Body of pancreas (tissue), 4 donors: ENCODE measurements around the gene B3GAT1.

Experiments used
- POLR2A ChIP-seq, 3 donors: fragments of 450-650 bp; IDR thresholded peaks; one replicate each; pipeline ENCODE4 v1.6.1; 2016; ENCODE audit warnings: antibody characterized with exemption in 3 of 3, mild to moderate bottlenecking in 2 of 3
- TF ChIP-seq, protein P1 (sequence below), 7 experiments: fragments of 450-650 bp in 4 of 7; fragments of 200-600 bp in 3 of 7; sonication (generic) in 3 of 7; IDR thresholded peaks; one replicate each; pipeline ENCODE4 v1.5.1; 2016 to 2019; ENCODE audit warnings: antibody characterized with exemption in 7 of 7

DNA sequence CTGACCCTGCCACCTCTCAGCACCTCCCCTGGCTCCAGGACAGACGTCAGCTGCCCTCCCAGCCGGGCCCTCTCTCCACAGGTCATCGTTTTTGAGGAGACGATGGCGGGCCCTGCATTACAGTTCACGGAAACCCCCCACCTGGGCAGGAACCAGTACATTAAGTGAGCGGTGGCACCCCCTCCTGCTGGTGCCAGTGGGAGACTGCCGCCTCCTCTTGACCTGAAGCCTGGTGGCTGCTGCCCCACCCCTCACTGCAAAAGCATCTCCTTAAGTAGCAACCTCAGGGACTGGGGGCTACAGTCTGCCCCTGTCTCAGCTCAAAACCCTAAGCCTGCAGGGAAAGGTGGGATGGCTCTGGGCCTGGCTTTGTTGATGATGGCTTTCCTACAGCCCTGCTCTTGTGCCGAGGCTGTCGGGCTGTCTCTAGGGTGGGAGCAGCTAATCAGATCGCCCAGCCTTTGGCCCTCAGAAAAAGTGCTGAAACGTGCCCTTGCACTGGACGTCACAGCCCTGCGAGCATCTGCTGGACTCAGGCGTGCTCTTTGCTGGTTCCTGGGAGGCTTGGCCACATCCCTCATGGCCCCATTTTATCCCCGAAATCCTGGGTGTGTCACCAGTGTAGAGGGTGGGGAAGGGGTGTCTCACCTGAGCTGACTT, 37.0 kb downstream of the B3GAT1 start:
- TF ChIP-seq, protein P1, sequence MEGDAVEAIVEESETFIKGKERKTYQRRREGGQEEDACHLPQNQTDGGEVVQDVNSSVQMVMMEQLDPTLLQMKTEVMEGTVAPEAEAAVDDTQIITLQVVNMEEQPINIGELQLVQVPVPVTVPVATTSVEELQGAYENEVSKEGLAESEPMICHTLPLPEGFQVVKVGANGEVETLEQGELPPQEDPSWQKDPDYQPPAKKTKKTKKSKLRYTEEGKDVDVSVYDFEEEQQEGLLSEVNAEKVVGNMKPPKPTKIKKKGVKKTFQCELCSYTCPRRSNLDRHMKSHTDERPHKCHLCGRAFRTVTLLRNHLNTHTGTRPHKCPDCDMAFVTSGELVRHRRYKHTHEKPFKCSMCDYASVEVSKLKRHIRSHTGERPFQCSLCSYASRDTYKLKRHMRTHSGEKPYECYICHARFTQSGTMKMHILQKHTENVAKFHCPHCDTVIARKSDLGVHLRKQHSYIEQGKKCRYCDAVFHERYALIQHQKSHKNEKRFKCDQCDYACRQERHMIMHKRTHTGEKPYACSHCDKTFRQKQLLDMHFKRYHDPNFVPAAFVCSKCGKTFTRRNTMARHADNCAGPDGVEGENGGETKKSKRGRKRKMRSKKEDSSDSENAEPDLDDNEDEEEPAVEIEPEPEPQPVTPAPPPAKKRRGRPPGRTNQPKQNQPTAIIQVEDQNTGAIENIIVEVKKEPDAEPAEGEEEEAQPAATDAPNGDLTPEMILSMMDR (IDR thresholded peaks at IDR 0.05) = no peak
- no peak for TF ChIP-seq POLR2A (IDR thresholded peaks at IDR 0.05)
